NCI-H1092 treated with DMSO at 0.1 percent for 48 hours (cell line): Measurements from ENCODE around the gene COL5A1.
"Not testable (repeated sequence)": the region's sequence is repeated elsewhere in the genome, so short reads cannot be mapped to it uniquely, and the experiment has no call there.

ENCODE experiments used
- DNase-seq: peaks from one replicate; lab custom pipeline; 2025; lab: John Stamatoyannopoulos, UW

The COL5A1 gene

GRCh38 chr9:134710271-134710540 is 68.6 kb downstream of the COL5A1 start:
- no peak for DNase-seq

GRCh38 chr9:134710901-134711300 is 69.3 kb downstream of the COL5A1 start:
- no peak for DNase-seq

DNA sequence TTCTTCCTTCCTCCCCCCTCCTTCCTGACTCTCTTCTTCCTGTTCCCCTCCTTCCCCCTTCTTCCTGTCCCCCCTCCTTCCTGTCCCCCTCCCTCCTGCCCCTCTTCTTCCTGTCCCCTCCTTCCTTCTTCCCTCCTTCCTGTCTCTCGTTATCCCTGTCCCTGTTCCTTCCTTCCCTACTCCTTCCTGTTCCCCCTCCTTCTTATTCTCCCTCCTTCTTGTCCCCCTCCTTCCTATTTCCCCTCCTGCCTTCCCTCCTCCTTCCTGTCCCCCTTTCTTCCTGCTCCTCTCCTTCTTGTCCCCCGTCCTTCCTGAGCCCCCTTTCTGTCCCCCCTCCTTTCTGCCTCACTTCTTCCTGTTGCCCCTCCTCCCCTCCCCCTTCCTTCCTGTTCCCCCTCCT is 70.6 kb downstream of the COL5A1 start:
- DNase-seq = no peak

DNA sequence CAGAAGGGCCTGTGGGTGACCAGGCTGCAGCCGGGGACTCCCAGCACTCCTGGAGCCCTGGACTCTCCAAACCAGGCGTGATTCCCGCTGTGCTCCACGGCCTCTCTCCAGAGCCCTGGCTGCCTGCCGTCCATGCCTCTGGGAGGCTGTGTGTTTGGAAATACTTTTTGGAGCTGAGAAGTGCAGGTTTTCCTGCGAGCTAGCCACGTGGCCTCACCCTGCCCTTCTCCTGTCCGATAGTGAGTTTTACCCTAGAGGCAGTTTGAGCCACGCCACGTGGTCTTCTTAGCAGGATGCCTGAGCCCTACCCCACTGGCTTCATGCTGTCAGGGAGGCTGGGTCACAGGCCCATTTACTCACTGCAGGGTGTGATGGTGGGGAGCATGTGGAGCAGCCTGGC is 71.3 kb downstream of the COL5A1 start:
- no peak for DNase-seq

DNA sequence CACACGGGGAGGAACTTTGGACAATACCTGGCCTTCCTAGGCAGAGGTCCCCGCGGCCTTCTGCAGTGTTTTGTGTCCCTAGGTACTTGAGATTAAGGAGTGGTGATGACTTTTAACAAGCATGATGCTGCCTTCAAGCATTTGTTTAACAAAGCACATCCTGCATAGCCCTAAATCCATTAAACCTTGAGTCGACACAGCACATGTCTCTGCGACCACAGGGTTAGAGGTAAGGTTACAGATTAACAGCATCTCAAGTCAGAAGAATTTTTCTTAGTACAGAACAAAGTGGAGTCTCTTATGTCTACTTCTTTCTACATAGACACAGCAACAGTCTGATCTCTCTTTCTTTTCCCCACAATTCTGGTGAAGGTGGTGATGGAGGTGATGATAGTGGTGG is 73.9 kb downstream of the COL5A1 start:
- DNase-seq = not testable (repeated sequence)

GRCh38 chr9:134716067-134716466 is 74.5 kb downstream of the COL5A1 start:
- no peak for DNase-seq

DNA sequence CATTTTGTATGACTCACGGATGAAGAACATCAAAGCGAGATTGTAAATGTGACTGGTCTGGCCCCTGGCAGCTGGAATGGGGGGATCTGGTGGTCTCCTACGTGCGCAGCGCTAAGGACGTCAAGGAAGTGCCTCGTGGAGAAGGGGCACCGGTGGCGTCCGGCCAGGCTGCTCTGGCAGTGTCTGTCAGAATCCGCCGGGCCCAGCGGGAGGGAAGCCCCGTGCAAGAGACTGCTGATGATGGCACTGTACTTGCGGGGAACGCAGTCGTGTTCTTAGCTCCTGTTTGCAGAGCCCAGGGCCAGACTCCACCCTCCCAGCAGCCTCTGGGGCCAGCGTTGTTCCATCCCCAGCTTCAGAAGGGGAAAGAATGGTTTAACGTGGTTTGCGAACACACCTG is 75.5 kb downstream of the COL5A1 start:
- DNase-seq = no peak

DNA sequence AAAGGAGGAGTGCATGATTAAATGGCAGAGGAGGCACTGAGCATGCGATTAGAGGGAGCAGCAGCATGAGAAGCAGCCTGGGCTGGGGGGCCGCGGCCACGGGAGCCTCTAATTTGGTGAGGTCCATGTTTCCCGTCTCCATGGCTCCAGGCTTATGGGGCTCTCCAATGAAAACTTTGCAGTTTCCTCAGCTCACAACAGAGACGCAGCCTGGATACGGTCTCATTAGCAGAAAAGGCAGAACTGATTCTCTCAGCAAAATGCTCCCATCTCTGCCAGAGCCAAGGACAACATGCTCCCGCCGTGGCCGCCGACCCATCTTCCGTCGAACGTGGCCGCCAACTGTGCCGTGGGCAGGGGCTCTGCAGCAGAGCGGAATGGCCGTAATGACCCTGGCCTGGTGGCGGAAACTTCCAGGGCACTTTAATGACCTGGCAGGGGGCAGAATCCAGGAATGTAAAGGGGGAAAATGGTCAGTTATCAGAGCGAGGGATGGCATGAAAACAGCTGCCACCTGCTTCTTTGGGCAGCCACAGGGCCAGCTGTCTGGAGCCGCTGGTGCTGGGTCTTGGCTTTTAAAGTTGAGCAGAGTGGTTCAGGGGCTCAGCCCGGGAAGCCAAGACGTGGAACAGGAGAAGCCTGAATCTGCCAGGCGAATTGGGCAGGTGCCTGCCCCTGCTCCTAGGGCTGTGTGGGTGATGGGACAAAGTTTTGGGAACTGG is 76.5 kb downstream of the COL5A1 start:
- DNase-seq = no peak

- no peak for DNase-seq
Observed at GRCh38 chr9:134719331-134719730, 77.7 kb downstream of the COL5A1 start.

DNA sequence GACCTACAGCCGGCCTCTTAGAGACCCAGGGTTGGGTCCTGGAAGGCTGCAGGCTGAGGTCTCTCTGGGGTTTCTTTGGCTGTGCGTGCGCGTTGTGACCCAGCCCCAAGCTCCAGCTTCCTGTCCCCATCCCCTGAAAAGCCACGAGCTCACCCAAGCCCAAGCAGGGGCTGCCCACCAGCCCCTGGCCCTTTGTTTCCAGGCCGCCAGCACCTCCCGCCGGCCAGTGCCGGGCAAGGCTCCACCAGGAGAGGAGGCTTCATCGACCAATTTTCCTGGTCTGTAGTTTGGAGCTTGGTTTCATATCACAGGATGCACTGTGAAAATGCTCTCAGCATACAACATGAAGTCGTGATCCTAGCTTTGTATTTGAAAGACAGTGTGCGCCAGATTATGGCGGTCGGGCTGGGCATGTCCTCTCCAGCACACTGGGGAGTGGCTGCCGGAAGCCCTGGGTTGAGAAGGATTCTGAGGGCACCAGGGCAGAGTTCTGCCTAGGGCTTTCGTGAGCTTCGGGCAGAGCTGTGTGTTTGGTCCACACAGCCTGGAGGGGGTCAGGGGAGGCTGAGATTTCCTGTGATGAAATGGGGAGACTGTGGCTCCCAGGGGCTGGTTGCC is 78.6 kb downstream of the COL5A1 start:
- no peak for DNase-seq

DNA sequence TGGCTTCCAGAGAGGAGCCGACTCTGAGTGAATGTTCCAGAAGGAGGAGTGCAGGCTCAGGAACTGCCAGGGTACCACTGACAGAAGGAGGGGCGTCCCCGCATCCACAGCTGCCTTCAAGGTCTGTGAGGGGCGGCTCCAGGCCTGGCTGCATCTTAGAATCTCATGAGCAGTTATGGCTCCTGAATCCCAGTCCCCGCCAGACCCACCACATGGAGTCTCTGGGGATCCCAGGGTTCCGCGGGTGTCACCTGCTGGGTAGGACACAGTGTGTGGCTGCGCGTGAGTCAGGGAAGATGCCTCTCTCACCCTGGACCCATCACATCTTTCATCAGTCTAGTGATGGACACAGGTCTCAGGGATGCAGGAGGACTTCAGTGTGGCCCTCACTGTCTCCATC is 79.2 kb downstream of the COL5A1 start:
- DNase-seq = no peak

DNA sequence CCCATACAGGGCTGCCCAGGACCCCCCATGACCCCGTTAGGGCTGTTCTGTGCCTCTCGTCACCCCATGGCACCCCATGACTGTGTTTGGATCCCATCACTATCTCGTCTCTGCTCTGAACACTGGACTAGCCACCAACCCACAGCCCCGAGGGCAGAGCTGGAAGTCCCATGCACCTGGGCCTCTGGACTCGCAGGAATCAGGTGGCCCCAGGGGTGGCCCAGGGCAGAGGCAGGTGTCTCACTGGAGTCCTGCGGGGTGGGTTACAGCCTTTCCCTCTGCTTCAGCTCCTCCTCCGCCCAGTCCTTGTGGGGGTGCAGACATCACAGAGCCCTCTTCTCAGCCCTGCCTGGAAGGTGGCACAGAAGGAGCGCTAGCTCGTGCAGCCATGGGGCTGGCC is 79.7 kb downstream of the COL5A1 start:
- DNase-seq = no peak

DNA sequence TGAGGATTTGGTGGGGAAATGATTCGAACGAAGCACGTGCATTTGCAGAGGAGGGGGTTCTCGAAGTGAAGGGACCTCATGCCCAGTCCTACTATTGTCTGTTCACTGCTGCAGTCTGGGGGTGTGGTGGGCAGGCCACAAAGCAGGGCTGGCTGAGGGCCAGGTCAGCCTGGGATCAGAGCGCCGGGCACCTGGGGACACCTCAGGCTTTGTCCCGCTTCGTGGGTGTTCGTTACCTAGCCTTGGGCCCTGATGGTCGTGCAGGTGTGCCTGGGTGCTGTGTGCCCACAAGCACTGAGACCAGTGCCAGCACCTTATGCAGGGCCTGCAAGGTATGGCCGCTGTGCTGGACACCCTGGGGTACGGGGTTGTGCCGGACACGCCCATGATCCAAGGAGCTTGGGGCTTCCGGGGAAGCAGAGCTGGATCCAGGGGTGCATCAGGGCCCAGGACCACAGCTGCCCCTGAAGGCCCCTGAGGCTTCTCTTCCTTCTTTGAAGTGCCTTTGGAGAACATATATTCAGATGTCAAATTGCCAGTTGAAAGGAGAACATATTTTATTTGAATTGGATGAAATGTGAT is 80.6 kb downstream of the COL5A1 start:
- no peak for DNase-seq

- no peak for DNase-seq
Observed at GRCh38 chr9:134723037-134723436, 81.4 kb downstream of the COL5A1 start.

DNA sequence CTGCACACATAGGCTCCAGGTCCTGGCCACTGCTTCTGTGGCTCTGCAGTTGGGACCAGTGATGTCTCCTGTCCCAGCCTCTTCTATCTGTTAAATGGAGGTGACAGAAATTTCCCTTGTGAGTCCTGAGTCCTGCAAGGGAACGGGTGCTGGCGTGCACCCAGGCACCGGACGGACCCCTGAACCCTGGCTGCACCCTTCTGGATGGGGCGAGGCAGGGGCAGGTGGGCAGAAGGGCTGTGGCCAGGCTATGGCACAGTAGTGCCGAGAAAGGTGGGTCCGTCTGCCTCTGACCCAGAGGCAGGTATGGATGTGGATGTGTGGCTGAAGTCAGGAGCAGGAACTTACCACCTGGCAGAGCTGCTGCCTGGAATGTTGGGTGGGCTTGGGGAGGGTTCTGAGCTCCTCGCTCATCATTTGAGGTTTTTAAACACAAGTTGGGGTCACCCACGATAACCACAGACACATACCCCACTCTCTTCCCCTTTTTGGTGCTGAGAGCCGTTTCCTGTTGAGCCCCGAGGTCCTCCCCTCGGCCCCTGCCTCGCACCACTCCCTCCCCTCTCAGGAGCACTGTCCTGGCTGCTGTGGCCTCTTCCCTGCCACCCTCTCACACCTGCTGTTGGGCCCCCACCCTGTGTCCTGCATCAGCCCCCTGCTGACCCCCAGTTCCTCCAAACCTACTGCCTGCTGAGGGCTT is 82.0 kb downstream of the COL5A1 start:
- no peak for DNase-seq

- no peak for DNase-seq
Observed at GRCh38 chr9:134724202-134724911, 82.8 kb downstream of the COL5A1 start.

- DNase-seq = no peak
Observed at GRCh38 chr9:134724912-134725604, 83.5 kb downstream of the COL5A1 start.

DNA sequence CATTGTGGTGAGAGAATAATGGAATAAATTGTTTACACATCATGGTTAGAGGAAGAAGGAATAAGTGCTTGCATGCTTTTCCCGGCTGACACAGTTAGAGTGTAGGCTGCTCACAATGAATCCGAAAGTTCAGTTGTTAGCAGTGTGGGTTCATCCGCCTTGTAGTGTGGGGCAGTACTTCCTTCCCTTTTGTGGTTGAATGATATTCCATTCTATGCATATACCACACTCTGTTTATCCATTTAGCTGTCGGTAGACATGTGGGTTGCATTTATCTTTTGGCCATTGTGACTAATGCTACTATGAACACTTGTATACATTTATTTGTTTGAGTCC is 84.0 kb downstream of the COL5A1 start:
- no peak for DNase-seq

- no peak for DNase-seq
Observed at GRCh38 chr9:134726026-134726721, 84.6 kb downstream of the COL5A1 start.

DNA sequence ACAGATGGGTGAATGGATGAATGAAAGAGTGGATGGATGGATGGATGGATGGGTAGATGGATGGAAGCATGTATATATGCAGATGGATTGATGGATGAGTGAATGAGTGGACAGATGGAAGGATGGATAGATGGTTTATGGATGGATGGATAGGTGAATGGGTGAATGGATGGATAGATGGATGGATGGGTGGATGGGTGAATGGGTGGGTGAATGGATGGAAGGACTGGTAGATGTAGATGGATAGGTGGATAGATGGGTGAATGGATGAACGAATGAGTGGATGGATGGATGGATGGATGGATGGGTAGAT is 85.1 kb downstream of the COL5A1 start:
- no peak for DNase-seq

GRCh38 chr9:134728021-134728795 is 86.6 kb downstream of the COL5A1 start:
- no peak for DNase-seq
